Measurements from ENCODE around the gene MYL12B. TPM values are rescaled to one million over a fixed set of nuclear protein-coding genes. Genes with fewer than 3 reads are reported as not detected.
"Not testable (repeated sequence)": the region's sequence is repeated elsewhere in the genome, so short reads cannot be mapped to it uniquely, and the experiment has no call there.

Gene MYL12B
- total RNA-seq, 1 donor from 2014 or later: 828 TPM

DNA sequence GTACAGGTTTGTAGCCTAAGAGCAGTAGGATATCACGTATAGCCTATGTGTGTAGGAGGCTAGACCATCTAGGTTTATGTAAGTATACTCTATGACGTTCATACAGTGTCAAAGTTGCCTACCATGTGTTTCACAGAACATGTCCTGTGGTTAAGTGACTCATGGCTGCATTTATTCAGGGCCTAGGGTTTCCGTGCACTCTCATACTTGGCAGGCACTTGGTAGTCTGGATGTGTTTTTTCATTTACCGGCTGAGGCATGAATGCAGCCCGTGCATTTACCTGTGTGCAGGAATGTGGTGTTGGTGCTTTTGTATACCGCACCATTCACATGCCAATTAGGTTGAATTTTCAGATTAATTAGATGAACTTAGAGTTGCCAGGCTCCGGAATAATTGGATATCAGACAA, 43.4 kb downstream of the MYL12B start:
- DNase-seq: peak; percentile 79

DNA sequence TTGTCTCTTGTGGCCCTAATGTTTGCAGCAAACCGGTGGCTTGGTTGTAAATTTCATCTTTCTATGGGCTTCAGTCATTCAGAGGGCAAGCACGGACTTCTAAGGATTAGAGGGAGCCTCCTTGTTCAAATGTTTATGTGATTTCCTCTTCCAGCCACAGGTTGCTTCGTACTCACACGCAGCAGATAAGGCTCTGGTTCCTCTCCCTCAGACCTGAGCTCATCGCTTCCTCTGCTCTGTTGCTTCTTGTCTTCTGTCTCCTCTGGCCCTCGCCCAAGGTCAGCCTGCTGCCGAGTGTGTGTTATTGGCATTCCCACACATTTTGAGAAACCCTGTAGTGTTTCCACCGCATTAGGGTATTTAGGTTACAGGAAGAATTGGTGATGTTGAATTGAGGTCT, 44.0 kb downstream of the MYL12B start:
- DNase-seq: peak; percentile 17

DNA sequence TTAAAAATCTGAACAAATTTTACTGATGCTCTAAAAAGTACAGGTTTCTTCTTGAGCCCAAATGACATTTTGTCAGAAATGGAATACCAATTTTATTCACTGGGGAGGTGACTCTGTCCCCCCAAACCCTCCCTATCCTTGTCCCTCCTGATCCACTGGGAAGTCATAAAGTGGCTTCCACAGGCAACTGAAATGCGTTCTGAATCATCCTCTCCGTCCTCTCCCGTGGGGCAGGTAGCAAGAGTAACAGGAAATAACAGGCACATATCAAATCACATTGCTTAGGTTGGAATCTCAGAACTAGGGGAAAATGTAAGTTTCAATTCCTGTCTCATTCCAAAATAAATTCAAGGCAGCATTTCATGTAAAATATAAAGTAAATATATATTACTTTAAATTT, 44.5 kb downstream of the MYL12B start:
- no peak for DNase-seq

DNA sequence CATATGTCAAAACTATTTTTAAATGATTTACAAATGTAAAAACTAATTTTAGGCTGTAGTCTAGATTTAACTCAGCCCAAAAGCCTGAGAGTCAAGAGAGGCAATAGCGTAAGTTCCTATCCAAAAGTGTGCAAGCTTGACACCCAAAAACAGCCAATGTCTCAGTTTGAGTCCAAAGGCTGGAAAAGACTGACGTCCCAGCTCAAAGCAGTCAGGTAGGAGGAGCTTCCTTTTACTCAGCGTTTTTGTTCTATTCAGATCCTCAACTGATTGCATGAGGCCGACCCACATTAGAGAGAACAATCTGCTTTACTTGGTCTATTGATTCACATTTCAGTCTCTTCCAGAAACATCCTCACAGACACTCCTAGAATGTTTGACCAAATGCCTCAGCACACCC, 51.8 kb downstream of the MYL12B start:
- DNase-seq: no peak

DNA sequence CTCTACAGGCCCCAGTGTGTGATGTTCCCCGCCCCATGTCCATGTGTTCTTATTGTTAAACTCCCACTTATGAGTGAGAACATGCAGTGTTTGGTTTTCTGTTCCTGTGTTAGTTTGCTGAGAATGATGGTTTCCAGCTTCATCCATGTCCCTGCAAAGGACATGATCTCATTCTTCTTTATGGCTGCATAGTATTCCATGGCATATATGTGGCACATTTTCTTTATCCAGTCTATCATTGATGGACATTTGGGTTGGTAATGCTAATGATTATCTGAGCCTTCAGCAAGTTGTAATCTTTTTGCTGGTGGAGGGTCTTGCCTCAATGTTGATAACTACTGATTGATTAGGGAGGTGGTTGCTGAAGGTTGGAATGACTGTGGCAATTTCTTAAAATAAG, 53.4 kb downstream of the MYL12B start:
- not testable (repeated sequence) for DNase-seq

DNA sequence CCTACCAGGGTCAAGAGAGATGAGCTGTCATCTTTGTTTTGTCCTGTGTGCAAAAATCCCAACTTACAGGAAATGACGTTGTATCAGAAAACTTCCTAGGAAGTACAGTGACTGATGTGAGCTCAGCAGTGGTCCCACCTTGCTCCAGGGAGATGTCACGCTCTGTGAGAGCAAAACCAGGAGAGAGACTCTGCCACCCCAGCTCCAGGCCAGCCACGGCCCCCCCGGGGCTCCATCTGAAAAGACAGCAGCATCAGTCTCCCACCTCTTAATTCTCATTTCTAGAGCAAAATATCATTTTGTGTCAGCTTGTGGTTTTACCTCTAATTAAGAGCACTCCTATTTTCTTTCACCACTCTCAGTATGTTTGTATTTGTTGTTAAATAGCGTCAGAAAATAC, 57.5 kb downstream of the MYL12B start:
- DNase-seq: peak; percentile 62

DNA sequence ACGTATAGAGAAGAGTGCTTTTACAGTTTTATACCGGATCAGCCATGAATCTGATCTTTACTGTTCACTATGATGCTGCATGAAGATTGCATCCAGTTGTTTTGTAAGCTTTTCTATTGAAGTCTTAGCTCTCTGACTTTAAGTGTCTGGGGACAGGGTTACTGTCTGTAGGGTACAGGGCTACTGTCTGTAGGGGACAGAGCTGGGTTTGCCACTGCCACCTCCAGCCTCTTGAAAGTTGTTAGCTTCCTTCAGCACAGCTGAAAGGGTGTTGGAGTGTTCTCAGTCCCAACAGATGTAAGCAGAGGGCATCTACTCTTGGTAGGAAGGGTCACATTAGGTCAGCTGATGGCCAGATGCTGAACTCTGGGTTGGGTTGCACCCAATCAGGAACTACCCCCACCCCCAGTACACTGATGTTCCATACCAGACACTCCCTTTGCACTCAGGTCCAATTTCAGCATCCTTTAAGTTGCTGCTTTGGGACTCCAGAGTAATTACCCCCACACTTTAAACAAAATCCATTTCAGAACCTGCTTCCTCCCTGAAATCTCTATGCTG, 58.0 kb downstream of the MYL12B start:
- no peak for DNase-seq

DNA sequence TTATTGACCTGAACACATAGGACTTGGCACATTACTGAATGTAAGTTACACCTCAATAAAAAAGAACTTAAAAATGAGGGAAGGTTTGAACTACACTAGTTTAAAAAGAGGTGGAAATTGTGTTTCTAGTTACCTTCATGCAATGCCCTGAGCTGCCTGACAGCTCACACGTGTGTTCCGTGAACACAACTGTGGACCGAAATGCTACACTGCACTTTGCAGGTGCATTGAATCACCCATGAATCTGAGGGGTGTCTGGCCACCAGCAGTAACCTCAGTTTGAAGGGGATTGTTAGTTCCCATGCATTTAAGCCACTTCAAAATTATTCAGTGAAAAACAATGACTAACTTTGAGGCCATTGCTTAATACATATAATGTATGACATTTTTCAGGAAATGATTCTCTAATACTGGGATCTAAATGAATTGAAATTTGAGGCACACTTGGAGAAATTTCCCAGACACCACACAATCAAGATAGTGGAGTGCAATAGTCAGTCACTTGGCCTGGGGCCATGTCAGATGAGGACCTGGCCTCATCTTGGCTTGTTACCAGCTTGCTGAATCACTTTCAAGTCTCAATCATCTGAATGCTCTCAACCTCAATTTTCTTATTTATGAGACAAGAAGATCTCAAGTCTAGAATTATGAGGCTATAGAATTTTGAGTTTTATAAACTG, 59.3 kb downstream of the MYL12B start:
- DNase-seq: peak; percentile 97

DNA sequence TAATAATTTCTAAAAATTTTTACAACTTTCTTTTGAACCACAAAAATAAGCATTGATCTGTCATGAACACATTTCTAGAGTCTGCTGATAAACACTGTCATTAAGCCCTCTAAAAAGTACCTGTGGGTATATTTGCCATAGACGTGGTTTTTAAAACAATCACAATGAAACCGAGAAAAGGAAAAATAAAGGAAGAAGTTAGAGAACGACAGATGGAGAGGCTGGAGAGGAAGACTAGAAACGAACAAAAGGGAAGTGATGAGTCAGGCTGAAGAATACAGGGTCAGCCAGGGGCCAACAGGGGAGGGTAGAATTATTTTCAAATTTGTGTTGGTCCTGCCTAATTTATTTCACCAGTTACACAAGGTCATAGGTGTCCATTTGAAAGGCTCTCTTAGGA, 62.0 kb downstream of the MYL12B start:
- peak; percentile 12 for DNase-seq

Other genes with a start within 250 kb of the MYL12B start
- gene LPIN2, start 249.0 kb upstream of the MYL12B start, total RNA-seq: 36.9 and 43.3 TPM in 2 replicates
- 2.2 and 2.7 TPM in 2 replicates for gene MYOM1, start 42.2 kb upstream of the MYL12B start, total RNA-seq
- 781 and 1,396 TPM in 2 replicates for gene MYL12A, start 14.3 kb upstream of the MYL12B start, total RNA-seq
- gene TGIF1, start 188.0 kb downstream of the MYL12B start, total RNA-seq: 136 and 195 TPM in 2 replicates